ENCODE results near the gene ACY1.
A peak's percentile ranks its signal among the peaks of the same experiment; 100 is the strongest.

Gene ACY1

GRCh38 chr3:51966486-51966885 lies 16.8 kb upstream of the ACY1 start:
- DNase-seq: no peak

DNA sequence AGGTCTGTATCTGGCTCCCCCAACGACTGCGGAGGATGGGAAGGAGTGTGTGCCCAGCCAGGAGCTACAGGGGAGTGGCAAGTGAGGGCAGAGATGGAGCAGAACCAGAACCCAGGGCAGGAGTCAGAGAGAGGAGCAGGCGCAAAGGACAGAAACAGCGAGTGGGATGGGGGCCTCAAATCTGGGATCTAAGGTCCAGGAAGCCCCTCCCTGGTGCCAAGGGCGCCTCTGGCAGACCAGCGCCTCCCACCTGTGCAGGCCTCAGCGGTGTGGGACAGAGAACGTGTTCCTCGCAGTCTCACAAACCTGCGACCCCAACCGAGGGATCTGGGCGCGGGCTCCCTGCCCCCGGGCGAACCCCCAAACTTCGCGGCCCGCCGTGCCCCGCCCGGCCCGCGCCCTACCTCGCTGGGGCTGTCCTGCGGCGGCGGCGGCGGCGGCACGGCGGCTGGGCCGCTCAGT lies 16.4 kb upstream of the ACY1 start:
- peak in 2 of 6 experiments; percentile 10 to 34 for DNase-seq

GRCh38 chr3:51967384-51968169 lies 15.8 kb upstream of the ACY1 start, which contains the start of gene PCBP4:
TSS of gene PCBP4 (minus strand) at chr3:51967454. CDS start at chr3:51961240, 6,214 bp downstream.
- DNase-seq: peak in 4 of 6 experiments; percentile 25 to 46 (median 39)

DNA sequence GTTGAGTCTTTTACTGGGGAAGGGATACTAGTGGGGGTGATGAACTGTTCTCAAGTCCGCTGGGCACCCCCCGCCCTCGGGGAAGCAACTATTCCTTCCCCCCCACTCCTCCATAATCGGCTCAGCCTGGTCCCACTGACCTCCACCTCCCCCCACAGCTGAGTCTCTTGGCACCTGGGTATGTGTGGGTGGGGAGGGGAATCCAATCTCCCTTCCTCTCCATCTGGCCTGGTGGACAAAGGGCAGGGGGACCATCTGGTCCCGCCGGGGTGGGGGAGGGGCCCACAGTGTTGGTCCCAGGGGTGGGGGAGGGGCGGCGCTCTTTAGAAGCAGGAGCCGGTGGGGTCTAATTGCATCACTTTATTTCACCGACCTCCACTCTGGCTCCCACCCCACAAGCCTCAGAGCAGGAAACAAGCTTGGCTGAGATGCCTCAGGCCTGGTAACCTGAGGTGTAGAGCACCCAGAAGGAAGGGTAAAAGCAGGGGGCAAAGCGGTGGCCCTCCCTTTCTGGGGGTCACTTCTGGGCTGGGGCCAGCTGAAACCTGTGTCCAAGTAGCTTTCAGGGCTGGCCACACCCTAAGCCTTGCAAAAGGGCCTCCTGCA lies 15.1 kb upstream of the ACY1 start:
- DNase-seq: no peak

DNA sequence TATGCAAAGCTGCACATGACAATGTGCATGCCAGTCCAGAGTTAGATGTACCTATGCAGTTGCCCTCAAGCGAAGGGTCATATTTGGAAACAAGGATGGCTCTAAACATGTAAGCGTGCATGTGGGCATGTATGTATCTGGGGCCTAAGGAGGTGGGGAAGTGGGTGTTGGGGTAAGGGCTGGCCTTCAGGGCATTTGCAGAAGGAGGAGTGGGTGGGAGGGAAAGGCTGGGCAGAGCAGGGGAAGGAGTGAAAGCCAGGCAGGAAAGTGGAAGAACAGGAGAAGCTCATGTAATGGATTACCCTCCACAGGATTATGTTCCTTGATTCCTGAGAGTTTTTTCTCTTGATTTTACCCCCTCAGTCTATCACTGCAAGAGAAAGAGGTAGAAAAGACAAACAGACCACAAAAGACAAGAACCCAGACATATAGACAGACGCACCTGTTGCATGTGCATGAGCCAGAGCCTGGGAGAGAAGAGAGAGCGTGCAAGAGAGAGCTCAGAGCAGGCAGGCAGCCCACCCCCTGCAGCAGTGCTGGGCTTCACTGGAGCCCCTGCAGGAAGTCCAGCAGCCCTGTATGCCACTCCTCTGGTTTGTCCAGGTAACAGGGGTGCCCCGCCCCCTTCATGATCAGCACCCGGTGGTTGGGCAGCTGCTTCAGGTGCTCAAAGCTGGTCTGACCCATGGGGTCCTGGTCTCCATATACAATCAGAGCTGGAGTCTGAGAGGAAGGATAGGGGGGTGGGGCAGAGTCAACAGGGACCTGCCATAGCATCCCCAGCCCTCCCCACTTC lies 14.3 kb upstream of the ACY1 start:
- no peak for DNase-seq

DNA sequence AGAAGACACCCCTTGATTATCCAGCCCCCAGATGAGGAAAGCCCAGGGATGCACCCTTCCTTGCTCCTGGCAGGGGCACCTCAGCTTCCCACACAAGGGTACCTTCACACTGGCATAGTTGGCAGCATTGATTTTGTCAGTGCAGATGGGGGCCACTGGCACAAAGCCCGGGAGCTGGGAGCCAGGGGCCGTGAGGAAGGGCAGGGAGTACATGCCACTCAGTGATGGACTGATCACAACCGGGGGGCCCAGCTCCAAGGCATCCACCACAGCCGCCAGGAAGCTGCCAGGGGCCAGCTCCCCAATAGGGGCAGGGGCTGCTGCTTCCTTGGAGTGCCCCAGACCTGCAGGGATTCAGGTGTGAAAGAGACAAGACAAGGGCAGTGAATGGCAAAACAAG lies 13.5 kb upstream of the ACY1 start:
- DNase-seq: no peak

DNA sequence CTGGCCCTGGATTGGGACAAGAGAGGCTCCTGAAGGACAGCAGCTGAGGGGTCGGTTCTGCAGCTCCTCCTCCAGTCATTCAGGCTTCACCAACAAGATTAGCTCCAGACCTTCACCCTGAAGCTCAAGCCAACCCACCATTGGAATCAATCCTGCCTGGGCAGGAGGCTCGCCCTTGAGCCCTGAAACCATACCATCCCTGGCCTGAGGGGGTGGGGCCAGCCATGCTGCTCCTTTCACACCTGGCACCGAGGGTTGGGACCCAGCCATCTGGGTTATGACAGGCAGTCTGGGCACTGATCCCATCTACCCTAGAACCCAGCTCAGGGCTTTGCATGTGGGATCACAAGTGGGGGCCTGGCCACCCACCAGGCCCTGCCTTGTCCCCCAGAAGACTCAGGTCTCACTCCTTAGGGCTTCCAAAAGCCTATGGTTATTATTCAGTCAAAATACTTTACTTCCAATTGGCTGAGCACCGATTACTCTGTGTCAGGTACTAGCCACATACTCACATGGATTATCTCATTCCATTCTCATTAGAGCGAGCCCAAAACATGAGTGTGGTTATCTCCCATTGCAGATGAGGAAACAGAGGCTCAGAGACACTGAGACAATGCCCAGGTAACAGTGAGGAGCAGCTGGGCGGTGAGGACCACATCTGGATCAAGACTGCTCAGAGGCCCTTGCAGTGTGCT lies 12.6 kb upstream of the ACY1 start:
- DNase-seq: no peak

DNA sequence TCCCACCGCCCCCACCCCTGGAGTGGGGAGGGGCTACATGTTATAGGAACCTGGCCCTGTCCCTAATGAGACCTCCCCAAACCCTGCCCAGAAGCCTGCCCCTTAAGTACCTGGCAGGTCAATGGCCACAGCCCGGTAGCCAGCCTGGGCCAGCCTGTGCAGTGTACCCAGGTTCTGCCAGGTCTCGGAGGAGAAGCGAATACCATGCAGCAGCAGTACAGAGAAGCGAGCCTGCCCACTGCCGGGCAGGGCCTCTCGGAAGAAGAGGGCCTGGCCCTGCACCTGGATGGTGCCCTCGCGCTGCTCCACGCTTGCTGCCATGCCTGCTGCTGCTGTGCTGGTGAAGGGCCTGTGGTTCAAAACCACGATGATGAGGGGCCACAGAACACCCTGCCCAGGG lies 12.0 kb upstream of the ACY1 start:
- no peak for DNase-seq

GRCh38 chr3:51974277-51974962 lies 8.9 kb upstream of the ACY1 start:
- peak in 1 of 6 experiments; percentile 36 for DNase-seq

DNA sequence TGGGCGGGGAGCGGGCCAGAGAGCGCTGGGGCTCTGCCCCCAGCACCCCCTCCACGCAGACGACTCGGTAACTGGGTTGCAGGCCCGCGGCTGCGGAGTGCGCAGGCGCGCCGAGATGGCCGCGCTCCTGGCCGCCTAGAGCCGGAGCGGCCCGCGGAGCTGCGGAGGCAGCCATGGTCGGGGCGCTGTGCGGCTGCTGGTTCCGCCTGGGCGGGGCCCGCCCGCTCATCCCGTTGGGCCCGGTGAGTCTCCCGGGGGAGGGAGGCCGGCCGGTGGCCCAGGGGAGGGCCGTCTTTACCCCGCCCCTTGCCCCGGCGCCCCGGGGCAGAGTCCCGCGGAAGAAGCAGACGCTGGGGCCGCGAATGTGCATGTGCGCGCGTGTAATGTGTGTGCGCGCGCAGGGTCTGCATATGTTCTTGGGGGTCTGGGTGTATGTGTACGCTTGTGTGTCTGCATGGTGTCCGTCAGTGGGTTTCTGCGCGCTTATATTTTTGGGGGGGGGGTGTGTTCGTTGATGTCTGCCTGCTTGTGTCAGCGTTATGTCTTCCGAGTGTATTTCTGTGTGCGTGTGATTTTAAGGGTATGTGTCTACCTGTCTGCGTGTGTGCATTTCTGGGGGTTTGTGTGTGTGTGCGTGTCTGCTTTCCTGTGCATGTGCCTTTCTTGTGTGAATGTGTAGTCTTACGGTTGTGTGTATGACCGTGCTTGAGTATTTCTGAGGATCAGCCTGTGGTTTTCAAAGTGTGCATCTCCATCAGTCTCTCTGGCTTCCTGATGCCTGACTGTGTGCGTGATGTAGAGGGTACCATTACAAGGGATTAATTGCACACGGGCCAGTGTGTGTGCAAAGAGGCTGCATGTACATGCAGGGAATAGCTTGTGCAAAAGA lies 8.1 kb upstream of the ACY1 start, which contains the start of gene ABHD14A:
Gene ABHD14A (plus strand): TSS at position 102 of the 889 bp plus-strand sequence. CDS start 72 bp downstream, at position 174.
- peak; percentile 52 to 74 (median 68) for DNase-seq

DNA sequence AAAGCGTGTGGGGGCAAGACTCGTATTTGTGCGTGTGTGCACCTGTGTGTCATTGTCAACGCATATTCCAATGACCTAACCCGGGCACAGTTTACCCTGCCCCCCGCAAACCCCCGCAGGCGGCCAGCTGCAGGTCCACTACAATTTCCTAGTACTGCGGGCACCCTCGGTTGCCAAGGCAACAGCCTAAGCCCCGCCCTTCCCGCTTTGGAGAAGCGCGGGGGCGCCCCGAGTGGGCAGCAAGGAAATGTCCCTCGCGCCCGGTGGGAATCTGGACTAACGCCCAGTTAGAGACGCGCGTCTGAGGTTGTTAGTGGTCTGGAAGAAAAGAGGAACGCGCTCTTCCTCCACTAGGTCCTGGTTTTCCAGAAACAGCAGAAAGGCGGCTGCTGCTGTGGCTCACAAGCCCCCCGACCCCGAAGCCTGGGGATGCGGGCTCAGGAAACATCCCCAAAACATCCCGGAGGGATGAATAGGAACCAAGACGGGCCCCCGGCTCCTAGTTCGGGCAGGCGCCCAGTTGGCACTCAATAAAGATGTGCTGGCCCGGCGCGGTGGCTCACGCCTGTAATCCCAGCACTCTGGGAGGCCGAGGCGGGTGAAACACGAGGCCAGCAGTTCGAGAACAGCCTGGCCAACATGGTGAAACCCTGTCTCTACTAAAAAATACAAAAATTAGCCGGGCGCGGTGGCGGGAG lies 7.3 kb upstream of the ACY1 start:
- peak in 2 of 6 experiments; percentile 31 to 51 for DNase-seq

DNA sequence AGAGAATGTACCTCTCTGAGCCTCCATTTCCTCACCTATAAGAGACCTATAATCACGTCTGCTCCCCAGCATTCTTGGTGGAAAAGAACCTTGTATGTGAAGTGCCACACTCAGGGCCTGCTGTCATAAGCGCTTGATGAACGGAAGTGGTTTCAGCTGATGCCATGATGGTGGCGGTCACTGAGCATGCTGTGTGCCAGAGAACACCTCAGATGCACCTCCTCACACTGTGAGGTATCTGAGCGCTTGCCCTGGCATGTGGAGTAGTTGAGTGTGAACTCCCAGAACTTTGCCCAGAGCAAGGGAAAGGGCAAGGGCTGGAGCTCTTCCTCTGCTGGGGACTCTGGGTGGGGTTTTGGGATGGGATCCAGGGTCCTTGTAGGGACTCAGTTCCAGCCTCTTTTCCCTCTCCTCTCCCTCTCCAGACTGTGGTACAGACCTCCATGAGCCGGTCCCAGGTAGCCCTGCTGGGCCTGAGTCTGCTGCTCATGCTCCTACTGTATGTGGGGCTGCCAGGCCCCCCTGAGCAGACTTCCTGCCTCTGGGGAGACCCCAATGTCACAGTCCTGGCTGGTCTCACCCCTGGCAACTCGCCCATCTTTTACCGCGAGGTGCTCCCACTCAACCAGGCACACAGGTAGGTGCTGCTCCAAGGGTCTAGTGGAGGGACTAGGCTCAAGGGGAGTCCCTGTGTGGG lies 5.7 kb upstream of the ACY1 start:
- DNase-seq: peak in 5 of 6 experiments; percentile 14 to 45 (median 17)

DNA sequence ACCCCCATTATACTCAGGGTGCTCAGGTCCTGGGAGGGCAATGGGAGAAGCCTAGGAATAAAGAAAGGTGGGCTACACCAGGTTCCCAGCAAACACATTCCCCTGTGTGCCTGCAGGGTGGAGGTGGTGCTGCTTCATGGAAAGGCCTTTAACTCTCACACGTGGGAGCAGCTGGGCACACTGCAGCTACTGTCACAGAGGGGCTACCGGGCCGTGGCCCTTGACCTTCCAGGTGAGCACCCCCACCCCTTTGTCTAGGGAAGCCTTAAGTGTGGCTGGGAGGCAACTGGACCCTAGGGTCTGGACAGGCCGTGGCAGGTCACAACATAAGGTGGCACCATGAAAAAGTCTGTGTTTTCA lies 5.2 kb upstream of the ACY1 start:
- no peak for DNase-seq

DNA sequence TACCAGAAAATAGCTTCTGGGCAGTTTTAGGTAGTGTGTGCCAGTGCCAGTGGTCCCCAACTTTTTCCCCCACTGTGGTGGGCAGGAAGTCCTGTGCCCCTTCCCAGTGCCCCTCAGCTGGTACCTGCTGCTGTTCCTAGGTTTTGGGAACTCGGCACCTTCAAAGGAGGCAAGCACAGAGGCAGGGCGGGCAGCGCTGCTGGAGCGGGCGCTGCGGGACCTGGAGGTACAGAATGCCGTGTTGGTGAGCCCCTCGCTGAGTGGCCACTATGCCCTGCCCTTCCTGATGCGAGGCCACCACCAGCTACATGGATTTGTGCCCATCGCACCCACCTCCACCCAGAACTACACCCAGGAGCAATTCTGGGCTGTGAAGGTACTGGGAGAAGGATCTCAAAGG lies 3.1 kb upstream of the ACY1 start:
- no peak for DNase-seq

DNA sequence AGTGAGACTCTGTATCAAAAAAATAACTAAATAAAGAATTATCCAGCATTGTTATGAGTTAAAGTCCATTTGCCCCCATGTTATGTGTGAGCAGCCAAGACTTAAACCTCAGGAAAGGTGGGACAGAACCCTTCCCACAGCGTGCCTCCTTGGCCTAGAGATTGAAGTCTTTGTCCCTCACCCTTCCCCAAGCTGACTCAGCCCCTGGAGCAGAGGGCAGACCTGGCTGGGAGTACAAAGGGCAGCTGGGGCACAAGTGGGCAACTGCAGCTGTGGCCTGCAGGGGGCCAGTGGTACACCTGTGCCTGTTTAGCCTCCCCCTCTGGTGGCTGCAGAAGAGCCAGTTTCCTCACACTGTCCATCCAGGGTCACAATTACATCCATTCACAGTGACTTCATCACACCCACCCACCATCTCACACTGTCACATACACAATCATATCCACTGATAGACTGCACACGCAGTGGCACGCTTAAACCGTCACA lies 940 bp upstream of the ACY1 start:
- peak in 2 of 6 experiments; percentile 11 to 41 for DNase-seq

DNA sequence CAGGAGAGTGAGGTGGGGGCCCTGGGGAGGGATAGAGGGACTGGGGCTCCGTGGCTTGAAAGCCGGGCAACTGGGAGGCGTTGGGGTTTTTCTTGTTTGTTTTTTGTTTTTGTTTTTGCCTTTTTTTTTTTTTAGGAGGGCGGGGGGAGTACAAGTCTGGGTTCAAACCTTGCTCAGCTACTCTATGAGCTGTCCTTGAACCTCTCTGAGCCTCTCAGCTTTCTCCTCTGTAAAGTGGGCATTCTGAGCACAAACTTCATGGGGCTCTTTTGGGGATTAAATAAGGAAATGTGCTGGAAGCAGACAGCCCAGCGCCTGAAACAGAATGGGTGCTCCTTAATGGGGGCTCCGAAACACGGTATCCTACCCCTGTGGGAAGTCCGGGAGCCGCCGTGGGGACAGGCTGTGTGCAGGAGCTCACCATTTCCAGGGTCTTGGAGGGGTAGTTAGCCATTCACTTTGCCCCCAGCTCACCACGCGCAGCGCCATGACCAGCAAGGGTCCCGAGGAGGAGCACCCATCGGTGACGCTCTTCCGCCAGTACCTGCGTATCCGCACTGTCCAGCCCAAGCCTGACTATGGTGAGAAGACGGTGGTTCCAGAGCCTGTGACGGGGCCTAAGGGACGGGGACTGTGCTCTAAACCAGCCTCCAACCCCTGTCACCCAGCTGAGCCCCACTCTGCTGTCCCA lies 388 bp downstream of the ACY1 start:
- DNase-seq: no peak

- DNase-seq: no peak
These were observed 923 bp downstream of the ACY1 start for GRCh38 chr3:51984269-51984647.

DNA sequence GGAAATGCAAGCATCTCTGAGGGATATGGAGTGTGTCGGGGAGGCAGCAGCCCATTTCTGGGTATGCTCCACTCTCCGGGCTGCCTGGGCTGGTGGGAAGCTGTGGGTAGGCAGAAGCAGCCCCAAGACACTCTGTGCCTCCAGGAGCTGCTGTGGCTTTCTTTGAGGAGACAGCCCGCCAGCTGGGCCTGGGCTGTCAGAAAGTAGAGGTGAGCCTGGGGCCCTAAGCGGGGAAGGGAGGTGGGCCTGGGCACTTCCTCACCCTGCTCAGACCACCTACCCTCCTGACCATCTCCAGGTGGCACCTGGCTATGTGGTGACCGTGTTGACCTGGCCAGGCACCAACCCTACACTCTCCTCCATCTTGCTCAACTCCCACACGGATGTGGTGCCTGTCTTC lies 1.7 kb downstream of the ACY1 start:
- DNase-seq: no peak

Measured in stimulated activated naive CD4-positive, alpha-beta T cell (primary cell).